ENCODE results near the gene MGRN1.

GRCh38 chr16:4603624-4604170 lies 20.9 kb upstream of the MGRN1 start:
- TF ChIP-seq EZH2 (IDR thresholded peaks at IDR 0.05; ENCODE audit: insufficient read depth, poor library complexity, severe bottlenecking) (no peak), EZH2phosphoT487 (IDR thresholded peaks at IDR 0.05; ENCODE audit: insufficient read depth, low read depth) (no peak)

All from GM23248 (cell line).